Measurements from ENCODE around the gene CRHR2. TPM values are rescaled to one million over a fixed set of nuclear protein-coding genes. Genes with fewer than 3 reads are reported as not detected.

Gene CRHR2
- total RNA-seq, 2 donors from 2014 or later, result 0.16 TPM; not detected in 1

DNA sequence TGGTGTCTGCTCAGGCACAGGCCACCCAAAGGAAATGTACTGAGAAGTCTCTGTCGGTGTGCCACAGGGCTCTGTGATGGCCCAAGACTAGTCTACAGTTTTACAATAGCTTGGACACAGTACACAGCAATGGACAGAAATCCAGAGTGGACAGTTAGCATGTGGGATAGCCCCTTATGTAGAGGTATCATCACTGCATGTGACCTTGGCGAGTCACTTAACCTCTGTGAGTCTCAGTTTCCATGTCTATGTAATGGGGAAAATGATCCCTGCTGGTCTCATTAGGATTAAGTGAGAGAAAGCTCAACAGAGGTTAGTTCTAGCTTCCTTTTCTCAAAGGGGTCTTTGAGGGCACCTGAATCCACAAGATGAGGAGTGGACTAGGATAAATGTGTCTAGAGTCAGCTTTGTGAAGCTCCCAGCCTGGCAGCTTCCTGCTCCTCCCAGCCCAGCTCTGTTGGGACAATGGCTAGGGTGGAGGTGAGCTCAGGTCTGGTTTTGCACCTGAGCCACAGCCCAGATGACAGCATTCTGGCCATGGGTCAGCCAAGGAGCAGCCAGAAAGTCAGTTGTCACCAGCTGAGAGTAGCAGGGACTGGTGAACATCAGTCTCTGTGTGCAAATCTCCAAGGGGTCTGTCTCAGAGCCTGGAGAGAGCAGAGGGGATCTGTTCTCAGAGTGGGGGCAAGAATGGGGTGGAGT is 17.9 kb downstream of the CRHR2 start:
- intact Hi-C loops (cut with DNase I), result no loop called here
- no peaks in the 10 kb centered on the region for H3K27me3 ChIP-seq
- H3K27ac ChIP-seq, result no peak overlapping the region
- H3K4me3 ChIP-seq, result no peak overlapping the region
- H3K4me1 ChIP-seq, result no peaks in the 10 kb centered on the region
- TF ChIP-seq, protein P1, sequence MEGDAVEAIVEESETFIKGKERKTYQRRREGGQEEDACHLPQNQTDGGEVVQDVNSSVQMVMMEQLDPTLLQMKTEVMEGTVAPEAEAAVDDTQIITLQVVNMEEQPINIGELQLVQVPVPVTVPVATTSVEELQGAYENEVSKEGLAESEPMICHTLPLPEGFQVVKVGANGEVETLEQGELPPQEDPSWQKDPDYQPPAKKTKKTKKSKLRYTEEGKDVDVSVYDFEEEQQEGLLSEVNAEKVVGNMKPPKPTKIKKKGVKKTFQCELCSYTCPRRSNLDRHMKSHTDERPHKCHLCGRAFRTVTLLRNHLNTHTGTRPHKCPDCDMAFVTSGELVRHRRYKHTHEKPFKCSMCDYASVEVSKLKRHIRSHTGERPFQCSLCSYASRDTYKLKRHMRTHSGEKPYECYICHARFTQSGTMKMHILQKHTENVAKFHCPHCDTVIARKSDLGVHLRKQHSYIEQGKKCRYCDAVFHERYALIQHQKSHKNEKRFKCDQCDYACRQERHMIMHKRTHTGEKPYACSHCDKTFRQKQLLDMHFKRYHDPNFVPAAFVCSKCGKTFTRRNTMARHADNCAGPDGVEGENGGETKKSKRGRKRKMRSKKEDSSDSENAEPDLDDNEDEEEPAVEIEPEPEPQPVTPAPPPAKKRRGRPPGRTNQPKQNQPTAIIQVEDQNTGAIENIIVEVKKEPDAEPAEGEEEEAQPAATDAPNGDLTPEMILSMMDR (IDR thresholded peaks at IDR 0.05), result no peak
- DNase-seq, result no peak
- no peak overlapping the region for H3K9ac ChIP-seq (ENCODE audit: low read depth in 2 of 2, low read length in 2 of 2)
- no peaks in the 10 kb centered on the region for H3K9me3 ChIP-seq
- H3K36me3 ChIP-seq, result no peaks in the 10 kb centered on the region

DNA sequence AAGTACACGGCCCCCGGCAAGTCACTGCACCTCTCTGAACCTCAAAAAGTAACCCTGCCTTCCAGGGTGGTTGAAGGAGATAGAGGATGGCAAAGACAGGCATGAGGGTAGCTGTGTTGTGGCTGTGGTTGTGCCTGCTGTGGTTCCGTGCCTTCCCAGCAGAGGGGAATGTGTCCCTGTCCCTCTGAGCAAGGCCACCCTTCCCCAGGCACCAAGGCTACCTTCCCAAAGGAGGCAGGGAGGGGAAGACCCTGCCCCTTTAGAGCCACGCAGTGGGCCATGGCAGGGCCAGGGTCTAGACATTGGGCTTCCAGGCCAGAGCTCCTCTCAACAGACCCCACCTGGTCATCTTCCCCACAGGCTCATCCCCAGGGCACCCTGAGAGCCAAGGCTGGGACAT is 18.8 kb downstream of the CRHR2 start:
- no peaks in the 10 kb centered on the region for H3K27me3 ChIP-seq
- TF ChIP-seq, protein P1 (IDR thresholded peaks at IDR 0.05), result no peak
- no peaks in the 10 kb centered on the region for H3K36me3 ChIP-seq
- intact Hi-C loops (cut with DNase I), result no loop called here
- H3K9me3 ChIP-seq, result no peaks in the 10 kb centered on the region
- no peak overlapping the region for H3K4me3 ChIP-seq
- H3K27ac ChIP-seq, result no peak overlapping the region
- H3K9ac ChIP-seq (ENCODE audit: low read depth in 2 of 2, low read length in 2 of 2), result no peak overlapping the region
- no peaks in the 10 kb centered on the region for H3K4me1 ChIP-seq
- no peak for DNase-seq

DNA sequence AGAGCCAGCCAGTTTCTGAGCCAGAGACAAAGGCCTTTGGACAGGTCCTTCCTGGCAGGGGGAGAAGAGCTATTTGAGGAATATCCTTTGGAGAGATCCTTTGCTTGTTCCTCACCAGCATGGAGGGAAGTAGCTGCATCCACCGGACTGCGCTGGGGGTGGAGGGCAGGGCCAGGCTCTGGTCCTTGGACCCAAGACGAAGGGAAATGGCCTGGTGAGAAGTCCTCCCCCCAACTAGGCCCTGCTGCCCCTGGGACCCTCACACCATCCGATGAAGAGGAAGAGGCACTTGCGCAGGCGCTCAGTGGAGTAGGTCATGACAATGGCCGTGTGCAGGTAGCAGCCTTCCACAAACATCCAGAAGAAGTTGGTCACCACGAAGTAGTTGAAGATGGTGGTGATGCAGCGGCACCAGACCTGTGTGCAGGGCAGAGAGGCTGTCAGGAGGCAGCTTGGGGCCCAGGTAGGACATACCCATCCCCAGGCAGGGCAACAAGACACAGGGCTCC is 19.8 kb downstream of the CRHR2 start:
- intact Hi-C loops (cut with DNase I), result no loop called here
- Histone ChIP-seq H3K27me3 (no peaks in the 10 kb centered on the region), H3K9ac (ENCODE audit: low read depth in 2 of 2, low read length in 2 of 2) (no peak overlapping the region), H3K27ac (no peak overlapping the region), H3K36me3 (no peaks in the 10 kb centered on the region), H3K9me3 (no peaks in the 10 kb centered on the region), H3K4me3 (no peak overlapping the region), H3K4me1 (no peaks in the 10 kb centered on the region)
- TF ChIP-seq, protein P1 (IDR thresholded peaks at IDR 0.05), result no peak
- no peak for DNase-seq

DNA sequence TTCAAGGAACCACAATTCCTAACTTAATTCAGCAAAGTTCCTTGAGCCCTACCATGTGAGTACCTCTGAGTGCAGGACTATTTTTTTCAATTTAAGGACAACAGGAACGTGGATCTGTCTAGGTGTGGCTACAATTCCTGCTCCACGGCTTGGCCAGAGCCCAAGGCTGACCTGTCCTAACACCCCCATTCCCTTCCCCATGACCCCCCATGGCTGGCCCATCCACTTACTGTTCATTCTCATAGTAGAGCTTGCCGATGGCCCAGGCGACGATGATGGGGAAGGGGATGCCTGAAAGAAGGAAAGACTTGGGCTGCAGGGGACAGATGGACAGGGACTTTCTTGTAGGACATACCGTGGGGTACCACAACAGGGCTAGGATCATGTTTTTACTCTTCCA is 20.3 kb downstream of the CRHR2 start:
- Histone ChIP-seq H3K27me3 (no peaks in the 10 kb centered on the region), H3K4me1 (no peaks in the 10 kb centered on the region), H3K9ac (ENCODE audit: low read depth in 2 of 2, low read length in 2 of 2) (no peak overlapping the region), H3K36me3 (no peaks in the 10 kb centered on the region), H3K27ac (no peak overlapping the region), H3K4me3 (no peak overlapping the region), H3K9me3 (no peaks in the 10 kb centered on the region)
- TF ChIP-seq, protein P1 (IDR thresholded peaks at IDR 0.05), result no peak
- intact Hi-C loops (cut with DNase I), result no loop called here
- DNase-seq, result no peak

DNA sequence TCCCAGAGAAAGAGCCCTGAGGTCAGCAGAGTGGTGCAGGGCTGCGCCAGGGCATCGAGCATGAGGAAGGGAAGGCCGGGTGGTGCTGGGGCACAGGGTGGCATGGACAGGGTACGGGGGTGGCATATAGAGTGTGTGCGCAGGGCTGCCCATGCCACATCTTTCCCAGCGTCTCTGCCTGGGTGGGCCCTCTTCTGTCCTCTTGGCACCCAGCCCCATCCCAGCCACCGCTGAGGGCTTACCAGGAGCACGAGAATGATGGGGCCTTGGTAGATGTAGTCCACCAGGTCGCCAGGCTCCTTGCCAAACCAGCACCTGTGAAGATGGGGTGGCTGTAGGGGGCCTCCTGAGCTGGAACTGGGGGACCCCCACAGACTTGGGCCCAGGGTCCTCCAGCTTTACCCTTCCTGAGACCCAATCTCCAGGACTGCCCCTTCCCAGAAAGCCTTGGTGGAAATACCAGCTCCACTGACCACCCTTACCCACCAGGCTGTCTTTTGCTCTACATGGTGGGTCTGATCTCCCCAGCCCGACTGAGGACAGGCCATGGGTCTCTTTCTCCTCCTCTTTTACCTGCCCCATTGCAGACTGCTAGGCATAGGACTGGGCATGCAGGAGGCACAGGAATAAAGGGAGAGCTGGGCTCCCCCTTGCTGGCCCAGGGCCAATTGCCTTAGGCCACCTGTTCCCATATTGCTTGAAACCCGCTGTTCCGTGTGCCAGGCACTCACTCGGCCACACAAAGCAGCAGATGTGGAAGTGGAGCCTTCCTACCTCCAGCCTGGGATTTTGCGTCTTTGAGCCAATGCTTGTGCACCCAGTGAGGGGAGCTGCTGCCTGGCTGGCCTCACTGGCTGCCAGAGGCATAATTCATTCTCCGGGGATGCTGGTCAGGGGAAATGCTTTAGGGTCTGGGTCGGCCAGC is 21.7 kb downstream of the CRHR2 start:
- Histone ChIP-seq H3K4me1 (no peaks in the 10 kb centered on the region), H3K36me3 (no peaks in the 10 kb centered on the region), H3K9me3 (no peaks in the 10 kb centered on the region), H3K27me3 (no peaks in the 10 kb centered on the region), H3K9ac (ENCODE audit: low read depth in 2 of 2, low read length in 2 of 2) (no peak overlapping the region), H3K27ac (no peak overlapping the region), H3K4me3 (no peak overlapping the region)
- DNase-seq, result no peak
- intact Hi-C loops (cut with DNase I), result no loop called here
- TF ChIP-seq, protein P1 (IDR thresholded peaks at IDR 0.05), result no peak

All from colonic mucosa (tissue), 4 donors.